MM.1S (cell line): ENCODE results near the gene GALNT7.

Source experiments
- DNase-seq: peaks from one replicate; pipeline ENCODE4 v3.0.0-alpha.2; 2015
- H2AFZ ChIP-seq: fragments of 300-600 bp; sonication (generic); 2 replicates; pipeline ENCODE4 v1.6.0; 2016; ENCODE audit warnings: antibody characterized with exemption, low read length
- H3F3A ChIP-seq: fragments of 300-600 bp; sonication (generic); 2 replicates; pipeline ENCODE4 v1.6.1; 2016; ENCODE audit warnings: mild to moderate bottlenecking, antibody characterized with exemption, low read length, moderate library complexity, mixed read lengths; ENCODE audit not compliant: insufficient read depth
- H3K27ac ChIP-seq: fragments of 300-600 bp; sonication (generic); 2 replicates; pipeline ENCODE4 v1.5.1; 2016; ENCODE audit warnings: mild to moderate bottlenecking, low read length
- H3K27me3 ChIP-seq: fragments of 300-600 bp; sonication (generic); replicated peaks from 2 replicates; pipeline ENCODE4 v1.6.0; 2016; ENCODE audit warnings: low read length; ENCODE audit not compliant: insufficient read depth
- H3K36me3 ChIP-seq: fragments of 300-600 bp; sonication (generic); replicated peaks from 2 replicates; pipeline ENCODE4 v1.6.1; 2016; ENCODE audit warnings: mild to moderate bottlenecking, low read length, mixed read lengths; ENCODE audit not compliant: insufficient read depth
- H3K4me1 ChIP-seq: fragments of 300-600 bp; sonication (generic); 2 replicates; pipeline ENCODE4 v1.6.1; 2016; ENCODE audit warnings: low read length, mixed read lengths
- H3K4me2 ChIP-seq: fragments of 300-600 bp; sonication (generic); 2 replicates; pipeline ENCODE4 v1.6.0; 2016; ENCODE audit warnings: low read depth, low read length
- H3K4me3 ChIP-seq: fragments of 300-600 bp; sonication (generic); 2 replicates; pipeline ENCODE4 v1.5.1; 2016; ENCODE audit warnings: low read length, mixed read lengths
- H3K79me2 ChIP-seq: fragments of 300-600 bp; sonication (generic); 2 replicates; pipeline ENCODE4 v1.6.1; 2016; ENCODE audit warnings: mixed run types, low read length, mixed read lengths
- H3K9ac ChIP-seq: fragments of 300-600 bp; sonication (generic); 2 replicates; pipeline ENCODE4 v1.6.1; 2016; ENCODE audit warnings: low read length, mixed read lengths
- H3K9me2 ChIP-seq: fragments of 300-600 bp; sonication (generic); replicated peaks from 2 replicates; pipeline ENCODE4 v1.6.1; 2016; ENCODE audit warnings: mild to moderate bottlenecking, low read length, mixed read lengths; ENCODE audit not compliant: insufficient read depth
- H3K9me3 ChIP-seq: fragments of 300-600 bp; sonication (generic); replicated peaks from 2 replicates; pipeline ENCODE4 v1.6.1; 2016; ENCODE audit warnings: mild to moderate bottlenecking, low read length, mixed read lengths; ENCODE audit not compliant: insufficient read depth
- H4K20me1 ChIP-seq: fragments of 300-600 bp; sonication (generic); 2 replicates; pipeline ENCODE4 v1.6.1; 2016; ENCODE audit warnings: mild to moderate bottlenecking, low read length, moderate library complexity, mixed read lengths; ENCODE audit not compliant: insufficient read depth
- EZH2 ChIP-seq: fragments of 300-600 bp; sonication (generic); optimal IDR thresholded peaks from 2 replicates; pipeline ENCODE3; 2017; ENCODE audit warnings: low read depth, mild to moderate bottlenecking, antibody characterized with exemption, low read length, mixed read lengths
- EZH2phosphoT487 ChIP-seq: fragments of 300-600 bp; sonication (generic); IDR thresholded peaks from 2 replicates; pipeline ENCODE4 v1.6.1; 2018; ENCODE audit warnings: antibody characterized with exemption, low read length
- TF ChIP-seq, protein P1 (sequence below): fragments of 300-600 bp; sonication (generic); IDR thresholded peaks from 2 replicates; pipeline ENCODE4 v1.5.1; 2016; ENCODE audit warnings: antibody characterized with exemption, low read length, mixed read lengths

GALNT7 gene

GRCh38 chr4:173264684-173265185 is 96.1 kb downstream of the GALNT7 start:
- peak; percentile 90 for DNase-seq
- Histone ChIP-seq H3K36me3 (no peaks in the 10 kb centered on the region), H3F3A (peaks cover 13% of the 10 kb centered on the region), H3K9ac (peak overlapping the region; percentile 15; the same call in 1 of the 2 replicates), H4K20me1 (no peaks in the 10 kb centered on the region), H3K27me3 (no peaks in the 10 kb centered on the region), H3K9me3 (no peaks in the 10 kb centered on the region), H3K79me2 (peaks cover 7% of the 10 kb centered on the region), H3K27ac (peak overlapping the region; percentile 65; the same call in 1 of the 2 replicates), H2AFZ (peak overlapping the region; percentile 48), H3K9me2 (no peaks in the 10 kb centered on the region), H3K4me1 (peaks cover 19% of the 10 kb centered on the region), H3K4me3 (peak overlapping the region; percentile 35; the same call in 1 of the 2 replicates), H3K4me2 (peak overlapping the region; percentile 74)
- TF ChIP-seq EZH2phosphoT487 (no peak), EZH2 (no peak)
- TF ChIP-seq, protein P1, sequence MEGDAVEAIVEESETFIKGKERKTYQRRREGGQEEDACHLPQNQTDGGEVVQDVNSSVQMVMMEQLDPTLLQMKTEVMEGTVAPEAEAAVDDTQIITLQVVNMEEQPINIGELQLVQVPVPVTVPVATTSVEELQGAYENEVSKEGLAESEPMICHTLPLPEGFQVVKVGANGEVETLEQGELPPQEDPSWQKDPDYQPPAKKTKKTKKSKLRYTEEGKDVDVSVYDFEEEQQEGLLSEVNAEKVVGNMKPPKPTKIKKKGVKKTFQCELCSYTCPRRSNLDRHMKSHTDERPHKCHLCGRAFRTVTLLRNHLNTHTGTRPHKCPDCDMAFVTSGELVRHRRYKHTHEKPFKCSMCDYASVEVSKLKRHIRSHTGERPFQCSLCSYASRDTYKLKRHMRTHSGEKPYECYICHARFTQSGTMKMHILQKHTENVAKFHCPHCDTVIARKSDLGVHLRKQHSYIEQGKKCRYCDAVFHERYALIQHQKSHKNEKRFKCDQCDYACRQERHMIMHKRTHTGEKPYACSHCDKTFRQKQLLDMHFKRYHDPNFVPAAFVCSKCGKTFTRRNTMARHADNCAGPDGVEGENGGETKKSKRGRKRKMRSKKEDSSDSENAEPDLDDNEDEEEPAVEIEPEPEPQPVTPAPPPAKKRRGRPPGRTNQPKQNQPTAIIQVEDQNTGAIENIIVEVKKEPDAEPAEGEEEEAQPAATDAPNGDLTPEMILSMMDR, result no peak

GRCh38 chr4:173265751-173266150 is 97.1 kb downstream of the GALNT7 start:
- Histone ChIP-seq H3K27ac (no peak overlapping the region), H3F3A (peaks cover 13% of the 10 kb centered on the region), H3K9me2 (no peaks in the 10 kb centered on the region), H3K27me3 (no peaks in the 10 kb centered on the region), H3K4me1 (peaks cover 19% of the 10 kb centered on the region), H3K79me2 (peaks cover 7% of the 10 kb centered on the region), H3K9me3 (no peaks in the 10 kb centered on the region), H3K36me3 (no peaks in the 10 kb centered on the region), H3K4me2 (no peak overlapping the region), H3K4me3 (no peak overlapping the region), H2AFZ (no peak overlapping the region), H4K20me1 (no peaks in the 10 kb centered on the region), H3K9ac (no peak overlapping the region)
- no peak for DNase-seq
- TF ChIP-seq, protein P1, result no peak
- TF ChIP-seq EZH2 (no peak), EZH2phosphoT487 (no peak)

DNA sequence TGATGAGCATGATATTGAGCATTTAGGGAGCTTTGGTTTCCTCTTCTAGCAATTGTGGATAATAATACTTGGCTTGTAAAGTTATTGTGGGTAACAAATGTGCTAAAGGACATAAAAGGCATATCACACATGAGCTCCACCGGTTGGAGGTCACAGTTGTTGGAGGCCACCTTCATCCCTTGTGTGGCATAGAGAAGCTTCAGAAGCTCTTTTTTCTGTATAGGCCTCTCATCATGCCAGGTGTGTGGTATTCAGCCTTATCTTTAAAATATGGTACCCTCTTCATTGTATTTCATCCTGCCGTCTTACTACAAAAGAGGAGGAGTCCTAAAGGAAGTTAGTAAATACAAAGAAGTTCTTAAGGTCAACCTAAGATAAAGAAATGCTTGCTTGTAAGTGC is 99.1 kb downstream of the GALNT7 start:
- H3K4me3 ChIP-seq, result no peak overlapping the region
- H3K4me1 ChIP-seq, result peaks cover 19% of the 10 kb centered on the region
- H3K27ac ChIP-seq, result no peak overlapping the region
- peaks cover 13% of the 10 kb centered on the region for H3F3A ChIP-seq
- TF ChIP-seq EZH2phosphoT487 (no peak), EZH2 (no peak)
- no peaks in the 10 kb centered on the region for H4K20me1 ChIP-seq
- no peaks in the 10 kb centered on the region for H3K36me3 ChIP-seq
- peaks cover 7% of the 10 kb centered on the region for H3K79me2 ChIP-seq
- DNase-seq, result no peak
- H3K27me3 ChIP-seq, result no peaks in the 10 kb centered on the region
- no peak overlapping the region for H3K4me2 ChIP-seq
- H3K9me2 ChIP-seq, result no peaks in the 10 kb centered on the region
- H3K9ac ChIP-seq, result no peak overlapping the region
- no peaks in the 10 kb centered on the region for H3K9me3 ChIP-seq
- H2AFZ ChIP-seq, result no peak overlapping the region

DNA sequence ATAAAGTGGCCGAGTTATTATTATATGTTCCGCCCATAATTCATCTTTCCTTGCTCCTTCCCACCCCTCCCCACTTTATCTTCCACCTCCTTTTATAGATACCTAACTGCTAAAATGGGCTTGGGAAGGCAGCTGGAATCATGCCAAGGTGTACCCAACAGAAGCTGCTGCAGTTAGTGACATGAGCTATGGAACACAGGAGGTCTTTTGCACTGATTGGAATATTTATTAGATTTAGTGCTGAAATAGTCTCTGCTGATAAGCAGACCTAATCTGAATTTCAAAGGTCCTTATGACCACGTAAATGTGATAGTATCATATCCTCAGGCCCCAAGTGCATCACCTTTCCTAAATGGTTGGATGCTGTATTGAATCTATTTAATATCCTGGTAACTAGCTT is 100.7 kb downstream of the GALNT7 start:
- Histone ChIP-seq H4K20me1 (no peaks in the 10 kb centered on the region), H3K4me2 (no peak overlapping the region), H3K9me3 (no peaks in the 10 kb centered on the region), H3K4me1 (peaks cover 9% of the 10 kb centered on the region), H3K9me2 (no peaks in the 10 kb centered on the region), H3K27me3 (no peaks in the 10 kb centered on the region), H3K27ac (no peak overlapping the region), H3K79me2 (peaks cover 4% of the 10 kb centered on the region), H3K4me3 (no peak overlapping the region), H3K9ac (no peak overlapping the region), H3K36me3 (no peaks in the 10 kb centered on the region), H3F3A (peaks cover 7% of the 10 kb centered on the region), H2AFZ (no peak overlapping the region)
- DNase-seq, result no peak
- TF ChIP-seq, protein P1, result no peak
- TF ChIP-seq EZH2phosphoT487 (no peak), EZH2 (no peak)
